Gastrocnemius medialis (tissue), 4 donors: Measurements from ENCODE around the gene ESYT2. TPM values are rescaled to one million over a fixed set of nuclear protein-coding genes. Genes with fewer than 3 reads are reported as not detected.
A peak's percentile ranks its signal among the peaks of the same experiment; 100 is the strongest.

Experiments
- ATAC-seq, 2 donors: fragments of 150-250 bp; one replicate each; pipeline ENCODE4 v1.9.1; 2016
- DNase-seq, 2 donors: peaks; one replicate each; pipeline ENCODE4 v3.0.0-alpha.2; 2019
- H3K27ac ChIP-seq, 4 donors: fragments of 200-600 bp; sonication (generic); 1 replicate in 1 of 4; 2 replicates in 3 of 4; pipeline ENCODE4 v1.5.1; 2016 to 2018; ENCODE audit warnings: mild to moderate bottlenecking in 2 of 4, moderate library complexity in 1 of 4
- H3K27me3 ChIP-seq, 3 donors: fragments of 200-600 bp; sonication (generic) in 2 of 3; 1 replicate in 1 of 3; 2 replicates in 2 of 3; pipeline versions ENCODE4 v1.5.1 to v1.6.0; 2016 to 2019; ENCODE audit warnings: mild to moderate bottlenecking in 1 of 3, moderate library complexity in 1 of 3
- H3K36me3 ChIP-seq, 2 donors: fragments of 200-600 bp; sonication (generic) in 1 of 2; one replicate each; pipeline ENCODE4 v1.5.1; 2017 to 2018
- H3K4me1 ChIP-seq, 2 donors: fragments of 200-600 bp; sonication (generic) in 1 of 2; one replicate each; pipeline ENCODE4 v1.5.1; 2016 to 2017; ENCODE audit warnings: mild to moderate bottlenecking in 2 of 2
- H3K4me3 ChIP-seq, 4 donors: fragments of 200-600 bp; sonication (generic) in 3 of 4; 1 replicate in 1 of 4; 2 replicates in 3 of 4; pipeline ENCODE4 v1.5.1; 2016 to 2019; ENCODE audit warnings: mild to moderate bottlenecking in 2 of 4
- H3K9me3 ChIP-seq, 3 donors: fragments of 200-600 bp; sonication (generic) in 2 of 3; 1 replicate in 1 of 3; 2 replicates in 2 of 3; pipeline ENCODE4 v1.5.1; 2016 to 2019
- CTCF ChIP-seq, 5 experiments: fragments of 450-650 bp in 3 of 5; fragments of 200-600 bp in 2 of 5; sonication (generic) in 2 of 5; IDR thresholded peaks in 4 of 5; conservative IDR thresholded peaks in 1 of 5; 1 replicate in 4 of 5; 2 replicates in 1 of 5; pipeline ENCODE4 v1.5.1; 2016 to 2019; ENCODE audit warnings: antibody characterized with exemption in 5 of 5, mild to moderate bottlenecking in 3 of 5, moderate library complexity in 3 of 5
- POLR2A ChIP-seq, 2 donors: fragments of 450-650 bp; IDR thresholded peaks; one replicate each; pipeline ENCODE4 v1.6.1; 2017; ENCODE audit warnings: antibody characterized with exemption in 2 of 2, mild to moderate bottlenecking in 2 of 2, moderate library complexity in 2 of 2
- in situ Hi-C, 4 donors: fragments of 200-750 bp; cut with MboI; loops; one replicate each; pipeline versions ENCODE4 v1.15.0 to v1.8.0; 2017; ENCODE audit warnings: low sequenced_read_pairs in 4 of 4
- intact Hi-C: fragments of 100-400 bp; cut with DNase I; formaldehyde crosslinking; loops from one replicate; pipeline ENCODE4 v1.15.1; 2023; ENCODE audit warnings: low total_unique reads
- total RNA-seq, 4 donors: library from RNA; depleted of rRNA; stranded (reverse); fragments of >200 nt; gene quantifications; one replicate each; pipeline versions ENCODE4 v1.1.0 to v1.2.3, GENCODE V29; 2016

ESYT2 gene
- total RNA-seq, 4 donors from 2014 or later = 67.5 to 106 (median 74.7) TPM

DNA sequence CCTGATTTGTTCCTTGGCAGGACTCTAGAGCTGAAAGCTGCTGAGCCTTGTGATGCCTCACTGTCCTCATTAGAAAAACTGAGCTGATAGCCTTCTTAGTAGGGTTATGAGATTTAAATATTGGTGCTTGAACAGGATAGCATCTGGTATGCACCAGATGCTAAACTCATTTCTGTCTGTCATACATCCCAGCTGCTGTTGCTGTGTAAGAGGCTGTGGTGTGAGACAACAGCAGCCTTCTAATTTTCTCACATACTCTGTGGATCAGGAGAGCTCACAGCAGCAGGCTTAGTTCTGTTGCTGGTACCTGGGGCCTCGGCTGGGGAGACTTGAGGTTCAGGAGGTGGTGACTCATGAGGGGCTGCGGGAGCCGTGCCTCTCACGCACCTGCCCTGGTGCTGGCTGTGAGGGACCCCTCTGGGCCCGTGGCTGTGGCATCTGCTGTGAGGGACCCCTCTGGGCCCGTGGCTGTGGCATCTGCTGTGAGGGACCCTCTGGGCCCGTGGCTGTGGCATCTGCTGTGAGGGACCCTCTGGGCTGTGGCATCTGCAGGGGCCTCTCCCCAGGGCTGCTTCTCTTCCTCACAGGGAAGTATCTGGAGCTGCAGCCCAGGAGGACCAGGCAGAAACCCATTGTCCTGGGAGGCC lies 39.6 kb upstream of the ESYT2 start:
- H3K27ac ChIP-seq = peak overlapping the region; percentile 17 to 65 (median 54)
- peaks cover 0 to 26% of the 10 kb centered on the region in 2 donors for H3K36me3 ChIP-seq
- DNase-seq (no peak), ATAC-seq (no peak)
- H3K9me3 ChIP-seq = no peaks in the 10 kb centered on the region
- H3K4me3 ChIP-seq = no peak overlapping the region
- in situ Hi-C loops = no loop called here
- peaks cover 11 to 13% of the 10 kb centered on the region in 2 donors for H3K4me1 ChIP-seq
- intact Hi-C loops = loop anchor here (10.0 kb wide), 1 partner anchor 84 kb away; no protein-coding TSS in a partner anchor
- TF ChIP-seq POLR2A (IDR thresholded peaks at IDR 0.05) = no peak
- TF ChIP-seq CTCF (IDR thresholded peaks at IDR 0.05 in 4 of 5, conservative IDR thresholded peaks at IDR 0.05 in 1 of 5) = no peak
- H3K27me3 ChIP-seq = no peaks in the 10 kb centered on the region

DNA sequence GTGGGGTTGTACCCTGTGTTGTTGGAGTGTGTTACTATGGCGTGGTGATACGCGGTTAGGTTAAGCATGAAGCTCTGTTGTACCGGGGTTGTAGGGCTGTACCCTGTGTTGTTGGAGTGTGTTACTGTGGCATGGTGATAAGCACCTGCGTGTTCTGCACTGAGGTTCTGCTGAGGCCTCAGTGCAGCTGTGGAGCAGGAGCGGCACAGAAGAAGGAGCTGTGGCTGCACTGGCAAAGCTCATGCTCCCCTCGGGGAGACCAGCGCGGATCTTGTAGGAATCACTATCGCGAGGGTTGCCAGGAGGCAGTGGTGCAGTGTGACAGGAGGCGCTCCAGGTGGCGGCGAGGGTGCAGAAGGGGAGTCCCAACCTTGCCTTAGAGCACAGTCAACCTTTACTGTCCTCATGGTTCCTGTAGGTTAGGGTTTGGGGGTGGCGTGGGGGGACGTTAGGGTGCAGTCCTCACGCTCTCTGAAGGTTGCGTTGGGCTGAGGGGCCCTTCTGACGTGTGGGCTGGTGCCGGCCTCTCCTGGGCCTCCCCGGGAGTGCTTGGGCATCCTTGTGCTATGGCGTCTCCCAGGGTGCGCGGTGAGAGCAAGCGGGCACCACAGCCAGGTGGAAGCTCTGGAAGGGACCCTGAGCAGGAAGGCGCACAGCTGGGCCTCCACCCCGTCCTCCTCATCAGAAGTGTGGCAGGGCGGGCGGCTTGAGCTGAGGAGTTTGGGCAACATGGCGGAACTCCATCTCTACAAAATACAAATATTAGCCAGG lies 38.1 kb upstream of the ESYT2 start:
- H3K36me3 ChIP-seq = peaks cover 0 to 14% of the 10 kb centered on the region in 2 donors
- peaks cover 13 to 14% of the 10 kb centered on the region in 2 donors for H3K4me1 ChIP-seq
- H3K4me3 ChIP-seq = no peak overlapping the region
- no peak overlapping the region for H3K27ac ChIP-seq
- H3K27me3 ChIP-seq = no peaks in the 10 kb centered on the region
- intact Hi-C loops (loop anchor here (10.0 kb wide), 1 partner anchor 83 kb away; no protein-coding TSS in a partner anchor), in situ Hi-C loops (no loop called here)
- no peak for ATAC-seq
- no peak for DNase-seq
- no peaks in the 10 kb centered on the region for H3K9me3 ChIP-seq
- TF ChIP-seq POLR2A (IDR thresholded peaks at IDR 0.05) = no peak
- no peak for TF ChIP-seq CTCF (IDR thresholded peaks at IDR 0.05 in 4 of 5, conservative IDR thresholded peaks at IDR 0.05 in 1 of 5)

DNA sequence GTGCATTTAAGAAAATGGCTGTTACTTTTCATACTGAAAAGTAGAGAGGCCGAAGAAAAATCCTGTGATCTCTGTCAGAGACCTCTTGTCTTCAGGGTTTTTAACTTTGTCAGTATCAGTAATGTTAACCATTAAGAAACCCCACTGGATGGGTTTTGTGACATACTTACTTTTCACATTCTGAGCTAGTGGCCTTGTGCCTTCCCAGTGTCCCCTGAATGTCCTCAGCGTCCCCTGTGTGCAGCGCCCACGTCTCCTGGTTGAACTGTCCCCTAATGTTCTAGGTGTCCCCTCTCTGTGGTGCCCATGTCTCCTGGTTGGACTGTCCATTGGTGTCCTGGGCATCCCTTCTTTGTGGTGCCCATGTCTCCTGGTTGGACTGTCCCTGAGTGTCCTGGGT lies 36.7 kb upstream of the ESYT2 start:
- intact Hi-C loops = loop anchor here (2.0 to 10.0 kb wide), 2 partner anchors 47 to 81 kb away; no protein-coding TSS in a partner anchor
- ATAC-seq (no peak), DNase-seq (no peak)
- H3K4me3 ChIP-seq = no peak overlapping the region
- peak overlapping the region; percentile 90 to 94 (median 92) for H3K27ac ChIP-seq
- no peak for TF ChIP-seq CTCF (IDR thresholded peaks at IDR 0.05 in 4 of 5, conservative IDR thresholded peaks at IDR 0.05 in 1 of 5)
- TF ChIP-seq POLR2A (IDR thresholded peaks at IDR 0.05) = no peak
- H3K27me3 ChIP-seq = no peaks in the 10 kb centered on the region
- peaks cover 13 to 23% of the 10 kb centered on the region in 2 donors for H3K4me1 ChIP-seq
- peaks cover 0 to under 1% of the 10 kb centered on the region in 2 donors for H3K36me3 ChIP-seq
- no peaks in the 10 kb centered on the region for H3K9me3 ChIP-seq
- in situ Hi-C loops = no loop called here

- H3K9me3 ChIP-seq = no peaks in the 10 kb centered on the region
- H3K27ac ChIP-seq = peak overlapping the region; percentile 90 to 94 (median 92)
- H3K36me3 ChIP-seq = no peaks in the 10 kb centered on the region
- H3K27me3 ChIP-seq = no peaks in the 10 kb centered on the region
- TF ChIP-seq POLR2A (IDR thresholded peaks at IDR 0.05) (no peak), CTCF (IDR thresholded peaks at IDR 0.05 in 4 of 5, conservative IDR thresholded peaks at IDR 0.05 in 1 of 5) (no peak)
- H3K4me1 ChIP-seq = peaks cover 13 to 23% of the 10 kb centered on the region in 2 donors
- DNase-seq (no peak), ATAC-seq (no peak)
- no peak overlapping the region for H3K4me3 ChIP-seq
- in situ Hi-C loops = no loop called here
- intact Hi-C loops = loop anchor here (2.0 to 10.0 kb wide), 2 partner anchors 47 to 81 kb away; no protein-coding TSS in a partner anchor
Observed at GRCh38 chr7:158865462-158865922, 36.2 kb upstream of the ESYT2 start.
